BE2C (cell line): ENCODE results near the gene TMBIM1.
A peak's percentile ranks its signal among the peaks of the same experiment; 100 is the strongest.

Experiments used
- DNase-seq: peaks from one replicate; pipeline ENCODE4 v3.0.0-alpha.2; 2020
- H3K27me3 ChIP-seq: fragments of 250-450 bp; sonication (Bioruptor Pico); 2 replicates; pipeline ENCODE4 v1.5.1; 2020; ENCODE audit warnings: mild to moderate bottlenecking
- H3K36me3 ChIP-seq: fragments of 250-450 bp; sonication (Bioruptor Pico); 2 replicates; pipeline ENCODE4 v1.5.1; 2020; ENCODE audit warnings: mild to moderate bottlenecking
- H3K4me1 ChIP-seq: fragments of 250-450 bp; sonication (Bioruptor Pico); 2 replicates; pipeline ENCODE4 v1.5.1; 2020
- H3K4me3 ChIP-seq: 2 replicates; pipeline ENCODE4 v1.5.1; 2011; ENCODE audit warnings: low read depth, low read length
- H3K9me3 ChIP-seq: fragments of 250-450 bp; sonication (Bioruptor Pico); 2 replicates; pipeline ENCODE4 v1.5.1; 2020
- CTCF ChIP-seq: IDR thresholded peaks from 2 replicates; pipeline ENCODE4 v1.5.1; 2012; ENCODE audit warnings: mild to moderate bottlenecking, low read depth, low read length

TMBIM1 gene

GRCh38 chr2:218265626-218266025, 26.7 kb downstream of the TMBIM1 start:
- H3K9me3 ChIP-seq: no peaks in the 10 kb centered on the region
- no peak overlapping the region for H3K4me3 ChIP-seq
- peaks cover 25% of the 10 kb centered on the region for H3K4me1 ChIP-seq
- DNase-seq: no peak
- H3K27me3 ChIP-seq: no peaks in the 10 kb centered on the region
- peaks cover 14% of the 10 kb centered on the region for H3K36me3 ChIP-seq
- TF ChIP-seq CTCF: no peak

- no peak for TF ChIP-seq CTCF
- H3K9me3 ChIP-seq: no peaks in the 10 kb centered on the region
- DNase-seq: no peak
- peaks cover 31% of the 10 kb centered on the region for H3K4me1 ChIP-seq
- no peaks in the 10 kb centered on the region for H3K27me3 ChIP-seq
- H3K36me3 ChIP-seq: peaks cover 14% of the 10 kb centered on the region
- H3K4me3 ChIP-seq: no peak overlapping the region
Measured at GRCh38 chr2:218264773-218265561, 27.3 kb downstream of the TMBIM1 start.

GRCh38 chr2:218263817-218264641, 28.3 kb downstream of the TMBIM1 start:
- no peak for DNase-seq
- Histone ChIP-seq H3K4me3 (no peak overlapping the region), H3K27me3 (no peaks in the 10 kb centered on the region), H3K4me1 (peaks cover 38% of the 10 kb centered on the region), H3K9me3 (no peaks in the 10 kb centered on the region), H3K36me3 (peaks cover 14% of the 10 kb centered on the region)
- TF ChIP-seq CTCF: peak; percentile 29

- Histone ChIP-seq H3K9me3 (no peaks in the 10 kb centered on the region), H3K27me3 (no peaks in the 10 kb centered on the region), H3K4me1 (peaks cover 45% of the 10 kb centered on the region), H3K36me3 (peaks cover 14% of the 10 kb centered on the region), H3K4me3 (peak overlapping the region; percentile 35; the same call in 1 of the 2 replicates)
- TF ChIP-seq CTCF: no peak
- DNase-seq: peak; percentile 80
Measured at GRCh38 chr2:218262631-218263586, 29.4 kb downstream of the TMBIM1 start.

GRCh38 chr2:218262237-218262600, 30.1 kb downstream of the TMBIM1 start:
- Histone ChIP-seq H3K4me1 (peaks cover 45% of the 10 kb centered on the region), H3K9me3 (no peaks in the 10 kb centered on the region), H3K4me3 (peak overlapping the region; percentile 35), H3K36me3 (peaks cover 14% of the 10 kb centered on the region), H3K27me3 (no peaks in the 10 kb centered on the region)
- no peak for DNase-seq
- no peak for TF ChIP-seq CTCF
